Astrocyte (in vitro differentiated cells and primary cell): ENCODE measurements around the gene ADGRD2.

Experiments
- EZH2 ChIP-seq: IDR thresholded peaks from 2 replicates; pipeline ENCODE4 v1.6.1; 2012; ENCODE audit warnings: mild to moderate bottlenecking, low read length, inconsistent platforms; ENCODE audit not compliant: insufficient read depth
- TF ChIP-seq, protein P1 (sequence below): IDR thresholded peaks from 2 replicates; pipeline ENCODE4 v1.5.1; 2011; ENCODE audit warnings: low read depth, mild to moderate bottlenecking, inconsistent platforms, low read length, moderate library complexity; ENCODE audit not compliant: insufficient read depth

DNA sequence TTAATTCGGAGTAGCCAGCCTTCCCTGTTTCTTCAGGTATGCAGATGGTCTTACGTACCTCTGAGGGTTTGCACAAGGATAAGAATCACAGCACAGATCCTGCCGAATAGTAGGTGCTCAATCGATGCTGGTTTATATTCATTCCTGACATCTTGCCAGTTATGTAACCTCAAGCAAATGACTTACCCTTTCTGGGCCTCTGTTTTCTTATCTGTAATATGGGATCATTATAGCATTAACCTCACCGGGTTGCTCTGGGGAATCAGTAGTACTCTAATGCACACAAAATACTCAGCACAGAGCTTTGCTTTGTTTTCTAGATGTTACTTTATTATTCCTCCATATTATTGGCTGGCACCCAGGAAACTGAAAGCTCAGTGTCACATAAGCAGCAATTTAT, 64.6 kb downstream of the ADGRD2 start:
- TF ChIP-seq EZH2: no peak
- TF ChIP-seq, protein P1, sequence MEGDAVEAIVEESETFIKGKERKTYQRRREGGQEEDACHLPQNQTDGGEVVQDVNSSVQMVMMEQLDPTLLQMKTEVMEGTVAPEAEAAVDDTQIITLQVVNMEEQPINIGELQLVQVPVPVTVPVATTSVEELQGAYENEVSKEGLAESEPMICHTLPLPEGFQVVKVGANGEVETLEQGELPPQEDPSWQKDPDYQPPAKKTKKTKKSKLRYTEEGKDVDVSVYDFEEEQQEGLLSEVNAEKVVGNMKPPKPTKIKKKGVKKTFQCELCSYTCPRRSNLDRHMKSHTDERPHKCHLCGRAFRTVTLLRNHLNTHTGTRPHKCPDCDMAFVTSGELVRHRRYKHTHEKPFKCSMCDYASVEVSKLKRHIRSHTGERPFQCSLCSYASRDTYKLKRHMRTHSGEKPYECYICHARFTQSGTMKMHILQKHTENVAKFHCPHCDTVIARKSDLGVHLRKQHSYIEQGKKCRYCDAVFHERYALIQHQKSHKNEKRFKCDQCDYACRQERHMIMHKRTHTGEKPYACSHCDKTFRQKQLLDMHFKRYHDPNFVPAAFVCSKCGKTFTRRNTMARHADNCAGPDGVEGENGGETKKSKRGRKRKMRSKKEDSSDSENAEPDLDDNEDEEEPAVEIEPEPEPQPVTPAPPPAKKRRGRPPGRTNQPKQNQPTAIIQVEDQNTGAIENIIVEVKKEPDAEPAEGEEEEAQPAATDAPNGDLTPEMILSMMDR: no peak
